Neural progenitor cell (in vitro differentiated cells): Measurements from ENCODE around the gene CTU1.

Experiments
- EZH2 ChIP-seq: fragments of 200-600 bp; sonication (generic); IDR thresholded peaks from 2 replicates; pipeline ENCODE4 v1.6.1; 2017; ENCODE audit warnings: antibody characterized with exemption, mild to moderate bottlenecking, moderate library complexity
- EZH2phosphoT487 ChIP-seq: fragments of 200-600 bp; sonication (generic); IDR thresholded peaks from 2 replicates; pipeline ENCODE4 v1.6.1; 2017; ENCODE audit warnings: antibody characterized with exemption
- TF ChIP-seq, protein P1 (sequence below): fragments of 200-600 bp; sonication (generic); IDR thresholded peaks from 2 replicates; pipeline ENCODE4 v1.5.1; 2017; ENCODE audit warnings: antibody characterized with exemption, mild to moderate bottlenecking

DNA sequence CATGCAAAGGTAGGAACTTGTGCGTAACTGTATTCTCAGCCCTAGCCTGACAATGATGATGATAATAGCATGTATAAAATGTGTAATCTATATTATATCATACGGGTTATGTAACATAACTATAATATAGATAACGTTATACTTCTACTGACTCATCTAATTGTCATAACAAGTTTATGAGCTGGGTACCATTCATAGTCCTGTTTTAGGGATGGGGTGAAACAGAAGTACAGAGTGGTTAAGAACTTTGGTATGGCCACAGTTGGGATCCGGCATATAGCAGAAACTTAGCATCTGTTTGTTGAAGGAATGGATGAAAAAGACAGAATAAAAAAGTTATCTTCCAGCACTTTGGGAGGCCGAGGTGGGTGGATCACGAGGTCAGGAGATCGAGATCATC, 5.2 kb downstream of the CTU1 start:
- TF ChIP-seq, protein P1, sequence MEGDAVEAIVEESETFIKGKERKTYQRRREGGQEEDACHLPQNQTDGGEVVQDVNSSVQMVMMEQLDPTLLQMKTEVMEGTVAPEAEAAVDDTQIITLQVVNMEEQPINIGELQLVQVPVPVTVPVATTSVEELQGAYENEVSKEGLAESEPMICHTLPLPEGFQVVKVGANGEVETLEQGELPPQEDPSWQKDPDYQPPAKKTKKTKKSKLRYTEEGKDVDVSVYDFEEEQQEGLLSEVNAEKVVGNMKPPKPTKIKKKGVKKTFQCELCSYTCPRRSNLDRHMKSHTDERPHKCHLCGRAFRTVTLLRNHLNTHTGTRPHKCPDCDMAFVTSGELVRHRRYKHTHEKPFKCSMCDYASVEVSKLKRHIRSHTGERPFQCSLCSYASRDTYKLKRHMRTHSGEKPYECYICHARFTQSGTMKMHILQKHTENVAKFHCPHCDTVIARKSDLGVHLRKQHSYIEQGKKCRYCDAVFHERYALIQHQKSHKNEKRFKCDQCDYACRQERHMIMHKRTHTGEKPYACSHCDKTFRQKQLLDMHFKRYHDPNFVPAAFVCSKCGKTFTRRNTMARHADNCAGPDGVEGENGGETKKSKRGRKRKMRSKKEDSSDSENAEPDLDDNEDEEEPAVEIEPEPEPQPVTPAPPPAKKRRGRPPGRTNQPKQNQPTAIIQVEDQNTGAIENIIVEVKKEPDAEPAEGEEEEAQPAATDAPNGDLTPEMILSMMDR: no peak
- TF ChIP-seq EZH2 (no peak), EZH2phosphoT487 (no peak)
